IMR-90 (cell line): ENCODE results near the gene SEC14L6. TPM values are rescaled to one million over a fixed set of nuclear protein-coding genes. Genes with fewer than 3 reads are reported as not detected.
A peak's percentile ranks its signal among the peaks of the same experiment; 100 is the strongest.

ENCODE experiments used
- ATAC-seq: fragments of 200-7000 bp; cut with Tn5 transposase; 2 replicates; pipeline ENCODE4 v1.9.1; 2020; ENCODE audit warnings: low read depth, mild to moderate bottlenecking, moderate library complexity
- BruUV-seq: library from RNA; stranded (reverse); fragments of 400-500 nt; replicated peaks from 2 replicates; lab custom pipeline; 2021; lab: Mats Ljungman, UMichigan
- CTCF ChIA-PET: fragments of 300-600 bp; formaldehyde crosslinking; extraction: SDS; loops from one replicate; lab custom pipeline; 2021; ENCODE audit warnings: antibody characterized with exemption; lab: Yijun Ruan, JAX
- POLR2A ChIA-PET: fragments of 300-600 bp; sonication (Branson Sonifier 250); formaldehyde crosslinking; loops from one replicate; lab custom pipeline; 2022; ENCODE audit warnings: antibody characterized with exemption; ENCODE audit not compliant: unreplicated experiment; lab: Charles Lee
- DNase-seq: peaks from one replicate; pipeline ENCODE4 v3.0.0; 2013
- H2AFZ ChIP-seq: replicated peaks from 2 replicates; pipeline ENCODE3; 2013; ENCODE audit warnings: low read length, mild to moderate bottlenecking; ENCODE audit not compliant: poor library complexity
- H2AK5ac ChIP-seq: 2 replicates; pipeline ENCODE4 v1.6.1; 2013; ENCODE audit warnings: low read depth, low read length, inconsistent platforms
- H2AK9ac ChIP-seq: replicated peaks from 2 replicates; pipeline ENCODE3; 2013; ENCODE audit warnings: mild to moderate bottlenecking, low read depth, low read length, moderate library complexity; ENCODE audit not compliant: poor library complexity
- H2BK120ac ChIP-seq: 2 replicates; pipeline ENCODE4 v1.6.1; 2013; ENCODE audit warnings: low read depth, low read length, inconsistent platforms
- H2BK15ac ChIP-seq: 3 replicates; pipeline ENCODE4 v1.6.1; 2013; ENCODE audit warnings: low read depth, low read length, inconsistent platforms
- H2BK20ac ChIP-seq: 2 replicates; pipeline ENCODE4 v1.6.1; 2013; ENCODE audit warnings: low read depth, mild to moderate bottlenecking, inconsistent platforms, low read length, moderate library complexity
- H2BK5ac ChIP-seq: 2 replicates; pipeline ENCODE4 v1.6.1; 2013; ENCODE audit warnings: mild to moderate bottlenecking, low read depth, low read length, inconsistent platforms; ENCODE audit not compliant: poor library complexity, severe bottlenecking
- H3K14ac ChIP-seq: replicated peaks from 2 replicates; pipeline ENCODE4 v1.6.1; 2013; ENCODE audit warnings: low read depth, low read length, inconsistent platforms
- H3K18ac ChIP-seq: 2 replicates; pipeline ENCODE4 v1.6.1; 2013; ENCODE audit warnings: low read depth, low read length, control low read depth
- H3K23ac ChIP-seq: 2 replicates; pipeline ENCODE4 v1.6.1; 2013; ENCODE audit warnings: low read depth, low read length, inconsistent platforms
- H3K27ac ChIP-seq: 2 replicates; pipeline ENCODE4 v1.5.1; 2013; ENCODE audit warnings: mild to moderate bottlenecking, control low read depth, low read length; ENCODE audit not compliant: insufficient read depth
- H3K27me3 ChIP-seq: 2 replicates; pipeline ENCODE4 v1.6.1; 2013; ENCODE audit warnings: low read length; ENCODE audit not compliant: control insufficient read depth, insufficient read depth
- H3K36me3 ChIP-seq: 2 replicates; pipeline ENCODE4 v1.6.1; 2013; ENCODE audit warnings: low read length, mixed read lengths; ENCODE audit not compliant: control insufficient read depth, insufficient read depth
- H3K4ac ChIP-seq: 2 replicates; pipeline ENCODE4 v1.6.1; 2013; ENCODE audit warnings: low read depth, low read length, inconsistent platforms
- H3K4me1 ChIP-seq: 2 replicates; pipeline ENCODE4 v1.6.1; 2013; ENCODE audit warnings: low read length, mixed read lengths; ENCODE audit not compliant: control insufficient read depth, insufficient read depth
- H3K4me2 ChIP-seq: 2 replicates; pipeline ENCODE4 v1.6.1; 2013; ENCODE audit warnings: low read depth, mild to moderate bottlenecking, control low read depth, low read length, moderate library complexity
- H3K4me3 ChIP-seq: 2 replicates; pipeline ENCODE4 v1.5.1; 2013; ENCODE audit warnings: low read depth, mild to moderate bottlenecking, control low read depth, low read length, moderate library complexity; ENCODE audit not compliant: insufficient read depth
- H3K56ac ChIP-seq: 2 replicates; pipeline ENCODE4 v1.6.1; 2013; ENCODE audit warnings: low read length, inconsistent platforms; ENCODE audit not compliant: insufficient read depth; ENCODE audit errors: extremely low read depth
- H3K79me1 ChIP-seq, 2 experiments: 2 replicates each; pipeline ENCODE4 v1.6.1; 2013; ENCODE audit warnings: low read length in 2 of 2, inconsistent platforms in 1 of 2, low read depth in 1 of 2
- H3K9ac ChIP-seq: 2 replicates; pipeline ENCODE4 v1.6.1; 2013; ENCODE audit warnings: low read depth, low read length, control low read depth
- H3K9me1 ChIP-seq: 2 replicates; pipeline ENCODE4 v1.6.1; 2013; ENCODE audit warnings: low read length, inconsistent platforms; ENCODE audit not compliant: insufficient read depth
- H3K9me3 ChIP-seq: 2 replicates; pipeline ENCODE4 v1.6.1; 2013; ENCODE audit warnings: low read length; ENCODE audit not compliant: control insufficient read depth, insufficient read depth
- H4K20me1 ChIP-seq: 2 replicates; pipeline ENCODE4 v1.6.1; 2013; ENCODE audit warnings: low read length, inconsistent platforms; ENCODE audit not compliant: insufficient read depth
- H4K5ac ChIP-seq: 2 replicates; pipeline ENCODE4 v1.6.1; 2013; ENCODE audit warnings: mild to moderate bottlenecking, low read depth, low read length, control low read depth
- H4K8ac ChIP-seq, 2 experiments: 2 replicates each; pipeline ENCODE4 v1.6.1; 2013; ENCODE audit warnings: low read depth in 2 of 2, low read length in 2 of 2, control low read depth in 1 of 2, inconsistent platforms in 1 of 2
- H4K91ac ChIP-seq: 2 replicates; pipeline ENCODE4 v1.6.1; 2013; ENCODE audit warnings: low read depth, low read length, inconsistent platforms; ENCODE audit not compliant: insufficient read depth
- BHLHE40 ChIP-seq: fragments of 150-350 bp; IDR thresholded peaks from 2 replicates; pipeline ENCODE4 v1.6.1; 2016; ENCODE audit warnings: mild to moderate bottlenecking, low read depth, low read length
- CEBPB ChIP-seq: IDR thresholded peaks from 2 replicates; pipeline ENCODE4 v1.6.1; 2012; ENCODE audit warnings: low read depth, low read length, improper control_type of control experiment
- CHD1 ChIP-seq: IDR thresholded peaks from 2 replicates; pipeline ENCODE4 v1.6.1; 2012; ENCODE audit warnings: low read depth, low read length, improper control_type of control experiment
- CTCF ChIP-seq: conservative IDR thresholded peaks from 2 replicates; pipeline ENCODE4 v1.5.1; 2012; ENCODE audit warnings: mild to moderate bottlenecking, low read depth, low read length, improper control_type of control experiment
- FOS ChIP-seq: fragments of 150-350 bp; IDR thresholded peaks from 2 replicates; pipeline ENCODE4 v1.6.1; 2016; ENCODE audit warnings: low read depth, low read length
- MAFK ChIP-seq: IDR thresholded peaks from 2 replicates; pipeline ENCODE4 v1.6.1; 2012; ENCODE audit warnings: low read depth, low read length, improper control_type of control experiment
- MAZ ChIP-seq: IDR thresholded peaks from 2 replicates; pipeline ENCODE4 v1.6.1; 2012; ENCODE audit warnings: low read depth, mild to moderate bottlenecking, low read length, improper control_type of control experiment, moderate library complexity, borderline replicate concordance
- MXI1 ChIP-seq: IDR thresholded peaks from 2 replicates; pipeline ENCODE4 v1.6.1; 2012; ENCODE audit warnings: low read depth, mild to moderate bottlenecking, low read length, moderate library complexity, borderline replicate concordance
- POLR2A ChIP-seq: IDR thresholded peaks from 2 replicates; pipeline ENCODE4 v1.6.1; 2012; ENCODE audit warnings: mild to moderate bottlenecking, low read depth, low read length
- RAD21 ChIP-seq: IDR thresholded peaks from 2 replicates; pipeline ENCODE4 v1.6.1; 2012; ENCODE audit warnings: low read length, improper control_type of control experiment
- RCOR1 ChIP-seq: IDR thresholded peaks from 2 replicates; pipeline ENCODE4 v1.6.1; 2012; ENCODE audit warnings: mild to moderate bottlenecking, low read length, improper control_type of control experiment; ENCODE audit not compliant: insufficient replicate concordance
- RFX5 ChIP-seq: IDR thresholded peaks from 2 replicates; pipeline ENCODE4 v1.8.0; 2012; ENCODE audit warnings: low read depth, mild to moderate bottlenecking, low read length, moderate library complexity
- SMC3 ChIP-seq: fragments of 150-350 bp; IDR thresholded peaks from 2 replicates; pipeline ENCODE4 v1.6.1; 2016; ENCODE audit warnings: low read depth, mild to moderate bottlenecking, antibody characterized with exemption, low read length, moderate library complexity
- USF2 ChIP-seq: fragments of 150-350 bp; IDR thresholded peaks from 2 replicates; pipeline ENCODE4 v1.6.1; 2017; ENCODE audit warnings: mild to moderate bottlenecking, antibody characterized with exemption, low read length, low read depth
- WGBS, 2 experiments: methylation state at CpG; one replicate each; pipeline versions ENCODE4 v1.1.5 to v1.1.7; 2013; ENCODE audit warnings: missing lambda C conversion rate in 2 of 2; ENCODE audit not compliant: insufficient read length in 1 of 2; ENCODE audit errors: extremely low coverage in 2 of 2; 5-methylcytosine and 5-hydroxymethylcytosine counted together
- dilution Hi-C: fragments of 300-500 bp; cut with HindIII; formaldehyde crosslinking; loops from one replicate; pipeline ENCODE4 v1.14.3; 2018; ENCODE audit warnings: low sequenced_read_pairs; ENCODE audit not compliant: unreplicated experiment
- in situ Hi-C: fragments of 300-500 bp; cut with MboI; formaldehyde crosslinking; loops from 3 replicates; pipeline ENCODE4 v1.14.3; 2019; ENCODE audit warnings: low sequenced_read_pairs, inconsistent platforms, mixed read lengths
- intact Hi-C: fragments of 100-400 bp; cut with micrococcal nuclease; formaldehyde crosslinking; loops from 2 replicates; pipeline ENCODE4 v1.10.0; 2022
- polyA plus RNA-seq, 3 experiments: library from polyadenylated mRNA; depleted of rRNA; stranded (reverse); fragments of >200 nt; gene quantifications; 2 replicates each; pipeline ENCODE4 v1.2.3, GENCODE V29; 2012; ENCODE audit warnings: low replicate concordance in 1 of 3
- total RNA-seq: library from RNA; depleted of rRNA; stranded (reverse); fragments of >200 nt; gene quantifications from 2 replicates; pipeline ENCODE4 v1.2.3, GENCODE V29; 2012
- TF ChIP-seq, protein P1 (sequence below): fragments of 150-350 bp; IDR thresholded peaks from 2 replicates; pipeline ENCODE4 v1.6.1; 2016; ENCODE audit warnings: low read depth, mild to moderate bottlenecking, low read length, moderate library complexity, borderline replicate concordance

SEC14L6 gene
- total and polyA plus RNA-seq, 2 of the 4 experiments (the other 2 are of a cell fraction) = 0.09 TPM; not detected in 1

DNA sequence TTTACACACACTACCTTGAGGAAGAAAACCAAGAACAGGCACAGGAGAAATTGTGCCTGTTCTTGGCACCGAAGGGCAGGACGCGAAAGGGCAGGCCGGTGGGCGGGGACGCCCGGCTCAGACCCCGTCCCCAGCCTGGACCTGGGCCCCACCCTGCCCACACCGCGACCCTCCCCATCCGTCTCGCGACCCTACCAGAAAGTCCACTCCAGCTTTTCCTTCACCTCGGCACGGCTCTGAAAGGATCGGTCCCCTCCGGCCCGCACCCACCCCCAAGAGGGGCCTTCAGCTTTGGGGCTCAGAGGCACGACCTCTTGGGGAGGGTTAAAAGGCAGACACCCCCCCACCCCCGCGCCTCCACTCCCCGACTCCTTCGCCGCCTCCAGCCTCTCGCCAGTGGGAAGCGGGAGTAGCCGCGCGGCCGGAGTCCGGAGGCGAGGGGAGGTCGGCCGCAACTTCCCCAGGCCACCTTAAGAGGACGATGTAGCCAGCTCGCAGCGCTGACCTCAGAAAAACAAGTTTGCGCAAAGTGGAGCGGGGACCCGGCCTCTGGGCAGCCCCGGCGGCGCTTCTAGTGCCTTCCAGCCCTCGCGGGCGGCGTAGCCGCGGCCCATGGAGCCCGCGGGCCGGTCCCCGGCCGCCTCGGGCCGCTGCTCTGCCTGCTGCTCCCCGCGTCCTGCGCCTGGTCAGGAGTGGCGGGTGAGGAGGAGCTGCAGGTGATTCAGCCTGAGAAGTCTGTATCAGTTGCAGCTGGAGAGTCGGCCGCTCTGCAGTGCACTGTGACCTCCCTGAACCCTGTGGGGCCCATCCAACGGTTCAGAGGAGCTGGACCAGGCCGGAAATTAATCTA is 4.4 kb downstream of the SEC14L6 start:
- dilution Hi-C loops = no loop called here
- no peak for DNase-seq
- Histone ChIP-seq H3K56ac (no peak overlapping the region), H2BK15ac (no peak overlapping the region), H3K9me1 (no peaks in the 10 kb centered on the region), H4K5ac (no peak overlapping the region), H4K8ac (no peak overlapping the region), H3K4ac (no peak overlapping the region), H2BK120ac (no peak overlapping the region), H3K14ac (no peak overlapping the region), H2BK5ac (no peak overlapping the region), H2AFZ (no peak overlapping the region), H2AK9ac (no peak overlapping the region), H3K23ac (no peak overlapping the region), H3K27me3 (peaks cover 41% of the 10 kb centered on the region), H3K4me3 (no peak overlapping the region), H3K4me2 (peak overlapping the region; percentile 44; the same call in 1 of the 2 replicates), H3K9me3 (no peaks in the 10 kb centered on the region), H3K9ac (no peak overlapping the region), H3K79me1 (no peaks in the 10 kb centered on the region), H3K4me1 (peaks cover 2% of the 10 kb centered on the region; the same call in 1 of the 2 replicates), H2AK5ac (no peak overlapping the region), H3K18ac (no peak overlapping the region), H4K20me1 (no peaks in the 10 kb centered on the region; the same call in 1 of the 2 replicates), H2BK20ac (no peak overlapping the region), H3K36me3 (no peaks in the 10 kb centered on the region), H4K91ac (no peak overlapping the region), H3K27ac (no peak overlapping the region)
- 8% methylated on average over 10 of the region's 64 CpGs; no CpG with 5 or more reads in 1 of the 2 experiments for WGBS, 2 experiments
- intact Hi-C loops = loop anchor here (1.0 kb wide), 1 partner anchor 22 kb away; no protein-coding TSS in a partner anchor
- BruUV-seq = no TSS peak
- in situ Hi-C loops = no loop called here
- ChIA-PET CTCF (no interaction called here), POLR2A (no interaction called here)
- ATAC-seq = peak; percentile 71
- TF ChIP-seq CHD1 (no peak), MXI1 (no peak), FOS (no peak), USF2 (no peak), CEBPB (no peak), SMC3 (no peak), CTCF (no peak), POLR2A (no peak), BHLHE40 (no peak), RFX5 (no peak), MAFK (no peak), RAD21 (no peak), MAZ (no peak), RCOR1 (no peak)
- TF ChIP-seq, protein P1, sequence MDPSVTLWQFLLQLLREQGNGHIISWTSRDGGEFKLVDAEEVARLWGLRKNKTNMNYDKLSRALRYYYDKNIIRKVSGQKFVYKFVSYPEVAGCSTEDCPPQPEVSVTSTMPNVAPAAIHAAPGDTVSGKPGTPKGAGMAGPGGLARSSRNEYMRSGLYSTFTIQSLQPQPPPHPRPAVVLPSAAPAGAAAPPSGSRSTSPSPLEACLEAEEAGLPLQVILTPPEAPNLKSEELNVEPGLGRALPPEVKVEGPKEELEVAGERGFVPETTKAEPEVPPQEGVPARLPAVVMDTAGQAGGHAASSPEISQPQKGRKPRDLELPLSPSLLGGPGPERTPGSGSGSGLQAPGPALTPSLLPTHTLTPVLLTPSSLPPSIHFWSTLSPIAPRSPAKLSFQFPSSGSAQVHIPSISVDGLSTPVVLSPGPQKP = no peak
